ENCODE results near the gene MAP3K13.

- TF ChIP-seq CTCF (conservative IDR thresholded peaks at IDR 0.05 in 1 of 2, IDR thresholded peaks at IDR 0.05 in 1 of 2; ENCODE audit: extremely low read depth in 1 of 2, insufficient read depth in 1 of 2, low read depth in 1 of 2, low read length in 2 of 2) (no peak), EZH2 (IDR thresholded peaks at IDR 0.05; ENCODE audit: borderline replicate concordance, low read length) (no peak)
Observed at GRCh38 chr3:185339945-185340344, 23.0 kb upstream of the MAP3K13 start.

All from mammary epithelial cell (primary cell).